ENCODE measurements around the gene TOP1.

The TOP1 gene

GRCh38 chr20:41034239-41034638, 5.6 kb downstream of the TOP1 start:
- no peak for DNase-seq (ENCODE audit: low read depth)
- TF ChIP-seq, protein P1, sequence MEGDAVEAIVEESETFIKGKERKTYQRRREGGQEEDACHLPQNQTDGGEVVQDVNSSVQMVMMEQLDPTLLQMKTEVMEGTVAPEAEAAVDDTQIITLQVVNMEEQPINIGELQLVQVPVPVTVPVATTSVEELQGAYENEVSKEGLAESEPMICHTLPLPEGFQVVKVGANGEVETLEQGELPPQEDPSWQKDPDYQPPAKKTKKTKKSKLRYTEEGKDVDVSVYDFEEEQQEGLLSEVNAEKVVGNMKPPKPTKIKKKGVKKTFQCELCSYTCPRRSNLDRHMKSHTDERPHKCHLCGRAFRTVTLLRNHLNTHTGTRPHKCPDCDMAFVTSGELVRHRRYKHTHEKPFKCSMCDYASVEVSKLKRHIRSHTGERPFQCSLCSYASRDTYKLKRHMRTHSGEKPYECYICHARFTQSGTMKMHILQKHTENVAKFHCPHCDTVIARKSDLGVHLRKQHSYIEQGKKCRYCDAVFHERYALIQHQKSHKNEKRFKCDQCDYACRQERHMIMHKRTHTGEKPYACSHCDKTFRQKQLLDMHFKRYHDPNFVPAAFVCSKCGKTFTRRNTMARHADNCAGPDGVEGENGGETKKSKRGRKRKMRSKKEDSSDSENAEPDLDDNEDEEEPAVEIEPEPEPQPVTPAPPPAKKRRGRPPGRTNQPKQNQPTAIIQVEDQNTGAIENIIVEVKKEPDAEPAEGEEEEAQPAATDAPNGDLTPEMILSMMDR (IDR thresholded peaks at IDR 0.05; ENCODE audit: insufficient read depth, low read depth, low read length, missing control alignments), result no peak
- H3K4me3 ChIP-seq (ENCODE audit: low read depth, low read length), result no peak overlapping the region

DNA sequence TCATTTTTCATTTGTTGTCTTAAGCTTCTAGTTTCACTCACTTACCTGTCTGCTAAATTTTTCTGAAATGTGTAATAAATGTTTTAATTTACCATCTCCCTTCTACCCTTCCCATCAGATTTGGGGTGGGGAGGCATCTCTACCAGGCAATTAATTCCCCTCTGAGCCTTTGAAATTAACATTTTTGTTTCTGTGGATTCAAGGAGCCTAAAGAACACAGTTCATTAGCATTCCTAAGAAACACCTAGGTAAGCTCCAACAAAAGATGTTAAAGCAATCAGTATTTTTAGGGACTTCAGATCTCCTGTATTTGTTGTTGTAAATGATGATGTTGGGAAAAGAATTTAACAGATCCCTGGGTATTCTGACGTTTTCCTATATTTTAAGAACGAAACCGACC, 6.6 kb downstream of the TOP1 start:
- TF ChIP-seq, protein P1 (IDR thresholded peaks at IDR 0.05; ENCODE audit: insufficient read depth, low read depth, low read length, missing control alignments), result no peak

DNA sequence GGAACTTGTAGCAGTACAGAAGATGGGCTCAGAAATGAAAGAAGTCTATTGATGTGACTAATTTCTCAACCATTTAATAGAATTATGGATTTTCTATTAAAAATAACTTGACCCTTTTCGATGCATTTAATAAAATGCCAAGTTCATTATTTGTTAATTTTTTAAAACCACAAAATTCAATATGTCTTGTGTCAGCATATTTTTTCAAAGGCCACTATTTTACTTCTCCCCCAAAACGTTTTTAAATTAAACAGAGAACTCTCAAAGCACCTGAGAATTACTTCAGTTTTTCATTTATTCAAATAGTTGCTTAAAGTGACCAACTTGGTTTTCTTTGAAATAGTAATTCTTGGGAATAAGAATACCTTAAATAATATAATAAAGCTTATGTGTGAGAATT, 8.6 kb downstream of the TOP1 start:
- no peak overlapping the region for H3K4me3 ChIP-seq (ENCODE audit: low read depth, low read length)
- TF ChIP-seq, protein P1 (IDR thresholded peaks at IDR 0.05; ENCODE audit: insufficient read depth, low read depth, low read length, missing control alignments), result no peak
- no peak for DNase-seq (ENCODE audit: low read depth)

More for the DNA sequence above, 6.6 kb downstream of the TOP1 start:
- no peak overlapping the region for H3K4me3 ChIP-seq (ENCODE audit: low read depth, low read length)
- no peak for DNase-seq (ENCODE audit: low read depth)

- DNase-seq (ENCODE audit: low read depth), result no peak
- TF ChIP-seq, protein P1 (IDR thresholded peaks at IDR 0.05; ENCODE audit: insufficient read depth, low read depth, low read length, missing control alignments), result no peak
- no peak overlapping the region for H3K4me3 ChIP-seq (ENCODE audit: low read depth, low read length)
These were observed 9.7 kb downstream of the TOP1 start for GRCh38 chr20:41038149-41038877.

- no peak for DNase-seq (ENCODE audit: low read depth)
- TF ChIP-seq, protein P1 (IDR thresholded peaks at IDR 0.05; ENCODE audit: insufficient read depth, low read depth, low read length, missing control alignments), result no peak
- no peak overlapping the region for H3K4me3 ChIP-seq (ENCODE audit: low read depth, low read length)
These were observed 10.3 kb downstream of the TOP1 start for GRCh38 chr20:41038878-41039404.

GRCh38 chr20:41040855-41041254, 12.2 kb downstream of the TOP1 start:
- H3K4me3 ChIP-seq (ENCODE audit: low read depth, low read length), result no peak overlapping the region
- TF ChIP-seq, protein P1 (IDR thresholded peaks at IDR 0.05; ENCODE audit: insufficient read depth, low read depth, low read length, missing control alignments), result no peak
- no peak for DNase-seq (ENCODE audit: low read depth)

DNA sequence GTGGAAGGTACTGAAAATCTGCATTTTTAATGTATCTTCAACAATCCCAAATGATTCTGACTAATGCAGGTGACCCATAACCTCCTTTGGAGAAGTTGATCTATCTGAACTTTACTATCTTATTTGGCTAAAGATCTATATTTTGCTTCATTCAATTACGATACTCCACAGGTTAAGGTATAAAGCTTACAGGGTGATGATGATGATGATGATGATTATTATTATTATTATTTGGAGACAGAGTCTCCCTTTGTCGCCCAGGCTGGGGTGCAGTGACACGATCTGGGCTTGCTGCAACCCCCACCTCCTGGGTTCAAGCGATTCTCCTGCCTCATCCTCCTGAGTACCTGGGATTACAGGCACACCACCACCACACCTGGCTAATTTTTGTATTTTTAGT, 13.1 kb downstream of the TOP1 start:
- H3K4me3 ChIP-seq (ENCODE audit: low read depth, low read length), result no peak overlapping the region
- TF ChIP-seq, protein P1 (IDR thresholded peaks at IDR 0.05; ENCODE audit: insufficient read depth, low read depth, low read length, missing control alignments), result no peak
- DNase-seq (ENCODE audit: low read depth), result no peak

All from GM12865 (cell line).